GM23338 (cell line): ENCODE results near the gene MGAT4B. TPM values are rescaled to one million over a fixed set of nuclear protein-coding genes. Genes with fewer than 3 reads are reported as not detected.

Experiments used
- ATAC-seq: fragments of 200-7000 bp; cut with Tn5 transposase; 3 replicates; pipeline ENCODE4 v1.9.1; 2020
- DNase-seq: peaks from one replicate; pipeline ENCODE4 v3.0.0-alpha.2; 2015; ENCODE audit warnings: low spot score
- H2AFZ ChIP-seq: fragments of 200-600 bp; sonication (generic); 2 replicates; pipeline ENCODE4 v1.8.0; 2016; ENCODE audit warnings: antibody characterized with exemption, mild to moderate bottlenecking, moderate library complexity
- H3F3A ChIP-seq: fragments of 200-600 bp; sonication (generic); replicated peaks from 2 replicates; pipeline ENCODE4 v1.8.0; 2017; ENCODE audit warnings: antibody characterized with exemption, mixed run types, low read depth
- H3K27ac ChIP-seq: fragments of 200-600 bp; sonication (generic); 2 replicates; pipeline ENCODE4 v1.6.1; 2016; ENCODE audit warnings: low read depth
- H3K27me3 ChIP-seq: fragments of 200-600 bp; sonication (generic); 2 replicates; pipeline ENCODE4 v1.8.0; 2016; ENCODE audit warnings: mild to moderate bottlenecking, mixed run types, moderate library complexity; ENCODE audit not compliant: insufficient read depth
- H3K36me3 ChIP-seq: fragments of 200-600 bp; sonication (generic); 2 replicates; pipeline ENCODE4 v1.8.0; 2016; ENCODE audit warnings: mild to moderate bottlenecking; ENCODE audit not compliant: insufficient read depth
- H3K4me1 ChIP-seq: fragments of 200-600 bp; sonication (generic); 2 replicates; pipeline ENCODE4 v1.8.0; 2016; ENCODE audit warnings: mild to moderate bottlenecking, moderate library complexity; ENCODE audit not compliant: insufficient read depth
- H3K4me2 ChIP-seq: fragments of 200-600 bp; sonication (generic); 2 replicates; pipeline ENCODE4 v1.7.1; 2017; ENCODE audit warnings: mixed run types
- H3K4me3 ChIP-seq: fragments of 200-600 bp; sonication (generic); 2 replicates; pipeline ENCODE4 v1.6.1; 2016; ENCODE audit warnings: mixed run types
- H3K79me2 ChIP-seq: fragments of 200-600 bp; sonication (generic); replicated peaks from 2 replicates; pipeline ENCODE4 v1.8.0; 2017; ENCODE audit warnings: mild to moderate bottlenecking; ENCODE audit not compliant: insufficient read depth
- H3K9me2 ChIP-seq: fragments of 200-600 bp; sonication (generic); 2 replicates; pipeline ENCODE4 v1.8.0; 2017; ENCODE audit not compliant: insufficient read depth
- H4K20me1 ChIP-seq: fragments of 200-600 bp; sonication (generic); replicated peaks from 2 replicates; pipeline ENCODE4 v1.8.0; 2017; ENCODE audit warnings: mild to moderate bottlenecking; ENCODE audit not compliant: insufficient read depth
- H3K27ac Mint-ChIP-seq: 2 replicates; pipeline ENCODE4 v1.8.0; 2020; ENCODE audit warnings: inconsistent platforms, mild to moderate bottlenecking, moderate library complexity, mixed read lengths
- H3K27me3 Mint-ChIP-seq: 3 replicates; pipeline ENCODE4 v1.8.0; 2022; ENCODE audit warnings: low read depth, mild to moderate bottlenecking, moderate library complexity, mixed read lengths, inconsistent platforms; ENCODE audit not compliant: insufficient read depth, poor library complexity
- H3K36me3 Mint-ChIP-seq: 3 replicates; pipeline ENCODE4 v1.8.0; 2021; ENCODE audit warnings: low read depth, mild to moderate bottlenecking, inconsistent platforms, moderate library complexity, mixed read lengths
- H3K4me1 Mint-ChIP-seq: 3 replicates; pipeline ENCODE4 v1.8.0; 2020; ENCODE audit warnings: mild to moderate bottlenecking, inconsistent platforms, mixed read lengths
- H3K4me3 Mint-ChIP-seq: 3 replicates; pipeline ENCODE4 v1.8.0; 2021; ENCODE audit warnings: moderate library complexity, mild to moderate bottlenecking, inconsistent platforms, mixed read lengths
- H3K9me3 Mint-ChIP-seq: 3 replicates; pipeline ENCODE4 v1.8.0; 2020; ENCODE audit warnings: moderate library complexity, mild to moderate bottlenecking, inconsistent platforms, mixed read lengths
- CREB1 ChIP-seq: fragments of 250-450 bp; sonication (Bioruptor Pico); IDR thresholded peaks from 2 replicates; pipeline ENCODE4 v1.5.0; 2020; ENCODE audit warnings: low read depth, mild to moderate bottlenecking, moderate library complexity
- EZH2 ChIP-seq: fragments of 200-600 bp; sonication (generic); IDR thresholded peaks from one replicate; pipeline ENCODE4 v1.8.0; 2017; ENCODE audit warnings: antibody characterized with exemption, mild to moderate bottlenecking, low read depth; ENCODE audit not compliant: unreplicated experiment
- JUNB ChIP-seq: IDR thresholded peaks from one replicate; pipeline ENCODE4 v1.6.1; 2016; ENCODE audit warnings: antibody characterized with exemption; ENCODE audit not compliant: unreplicated experiment
- NANOG ChIP-seq: IDR thresholded peaks from 2 replicates; pipeline ENCODE4 v1.6.1; 2016; ENCODE audit warnings: antibody characterized with exemption, borderline replicate concordance
- POLR2AphosphoS5 ChIP-seq: IDR thresholded peaks from 2 replicates; pipeline ENCODE4 v1.6.1; 2016; ENCODE audit warnings: antibody characterized with exemption, low read depth
- REST ChIP-seq: IDR thresholded peaks from one replicate; pipeline ENCODE4 v1.6.1; 2018; ENCODE audit warnings: antibody characterized with exemption; ENCODE audit not compliant: unreplicated experiment
- STAT1 ChIP-seq: IDR thresholded peaks from one replicate; pipeline ENCODE4 v1.6.1; 2016; ENCODE audit warnings: antibody characterized with exemption; ENCODE audit not compliant: unreplicated experiment
- polyA plus RNA-seq: library from polyadenylated mRNA; unstranded; fragments of >200 nt; fragmentation: Nextera tagmentation; extraction: Ambion mirVana; gene quantifications from 2 replicates; pipeline ENCODE4 v1.2.1, GENCODE V29; 2016
- total RNA-seq: library from RNA; depleted of rRNA; stranded (reverse); fragments of >200 nt; shearing (Covaris generic); gene quantifications from 2 replicates; pipeline ENCODE4 v1.2.3, GENCODE V29; 2014

MGAT4B gene
- total and polyA plus RNA-seq, 2 experiments from 2014 or later = 32.3 to 101 TPM

GRCh38 chr5:179822059-179822432, 15.4 kb upstream of the MGAT4B start:
- peaks cover 27% of the 10 kb centered on the region for H3K27me3 Mint-ChIP-seq
- H3K4me1 Mint-ChIP-seq = peaks cover 30% of the 10 kb centered on the region
- Histone ChIP-seq H3F3A (peaks cover 41% of the 10 kb centered on the region), H2AFZ (no peak overlapping the region), H3K4me1 (peaks cover 31% of the 10 kb centered on the region), H3K27ac (no peak overlapping the region), H3K4me2 (peak overlapping the region; percentile 98), H3K4me3 (peak overlapping the region; percentile 92), H3K9me2 (no peaks in the 10 kb centered on the region), H3K79me2 (peaks cover 21% of the 10 kb centered on the region), H4K20me1 (peaks cover 16% of the 10 kb centered on the region), H3K36me3 (peaks cover 23% of the 10 kb centered on the region), H3K27me3 (peaks cover 12% of the 10 kb centered on the region; the same call in 1 of the 2 replicates)
- no peaks in the 10 kb centered on the region for H3K9me3 Mint-ChIP-seq
- TF ChIP-seq CREB1 (CRISPR knock-in tag) (no peak), NANOG (no peak), EZH2 (no peak), POLR2AphosphoS5 (no peak), REST (no peak), JUNB (no peak), STAT1 (no peak)
- DNase-seq (no peak), ATAC-seq (no peak)
- peak overlapping the region; percentile 92 for H3K4me3 Mint-ChIP-seq
- no peak overlapping the region for H3K27ac Mint-ChIP-seq
- H3K36me3 Mint-ChIP-seq = peaks cover 53% of the 10 kb centered on the region

DNA sequence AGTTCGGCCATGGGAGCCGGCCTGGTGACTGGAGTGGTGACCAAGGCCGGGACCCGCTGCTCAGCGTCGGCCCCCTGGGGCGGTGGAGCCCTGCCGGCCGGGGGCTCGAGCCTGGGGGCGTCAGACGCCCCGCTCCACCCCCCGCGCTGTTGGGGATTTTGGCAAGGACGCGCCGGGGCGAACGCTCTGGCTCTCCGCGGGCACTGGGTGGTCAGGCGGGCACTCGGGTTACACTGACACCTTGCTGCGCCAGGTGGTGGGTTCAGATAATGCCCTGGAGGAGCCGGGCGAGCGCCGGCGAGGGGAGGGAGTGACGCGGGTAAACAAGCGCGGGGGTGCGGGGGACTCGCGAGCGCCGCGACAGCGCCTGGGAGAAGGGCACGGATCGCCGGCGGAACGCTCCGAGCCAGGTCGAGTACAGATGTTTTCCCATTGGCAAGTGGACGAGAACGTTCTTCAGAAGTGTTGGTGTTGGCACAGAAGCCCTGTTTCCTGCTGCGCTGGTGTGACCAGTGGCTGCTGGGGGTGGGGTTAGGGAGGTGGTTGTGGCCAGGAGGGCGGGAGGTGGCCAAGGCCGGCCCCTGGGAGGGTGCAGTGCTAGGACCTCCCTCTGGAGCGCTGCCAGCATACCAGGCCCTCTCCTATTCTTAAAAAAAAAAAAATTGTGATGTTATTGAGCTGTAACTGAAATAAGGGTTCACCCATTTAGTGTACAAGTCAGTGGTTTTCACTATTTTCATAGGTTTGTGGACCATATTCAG, 14.8 kb upstream of the MGAT4B start:
- Histone ChIP-seq H3K79me2 (peaks cover 21% of the 10 kb centered on the region), H4K20me1 (peaks cover 11% of the 10 kb centered on the region), H3K27me3 (peaks cover 12% of the 10 kb centered on the region; the same call in 1 of the 2 replicates), H3F3A (peaks cover 41% of the 10 kb centered on the region), H3K27ac (0 out of 2 replicates have a peak overlapping the region, but pooled peaks have one; percentile 76), H3K9me2 (no peaks in the 10 kb centered on the region), H3K4me3 (peak overlapping the region; percentile 92), H3K36me3 (peaks cover 18% of the 10 kb centered on the region), H3K4me1 (peaks cover 31% of the 10 kb centered on the region), H3K4me2 (peak overlapping the region; percentile 98), H2AFZ (no peak overlapping the region)
- H3K9me3 Mint-ChIP-seq = no peaks in the 10 kb centered on the region
- ATAC-seq (peak; percentile 47), DNase-seq (peak; percentile 87)
- H3K27ac Mint-ChIP-seq = peak overlapping the region; percentile 85; the same call in 1 of the 2 replicates
- peaks cover 28% of the 10 kb centered on the region for H3K27me3 Mint-ChIP-seq
- TF ChIP-seq JUNB = no peak
- TF ChIP-seq POLR2AphosphoS5 = peak; percentile 57
- TF ChIP-seq CREB1 (CRISPR knock-in tag) = peak; percentile 53
- no peak for TF ChIP-seq STAT1
- H3K36me3 Mint-ChIP-seq = peaks cover 47% of the 10 kb centered on the region
- peaks cover 30% of the 10 kb centered on the region for H3K4me1 Mint-ChIP-seq
- peak overlapping the region; percentile 92 for H3K4me3 Mint-ChIP-seq
